Endothelial cell of umbilical vein (primary cell): Measurements from ENCODE around the gene SDSL. TPM values are rescaled to one million over a fixed set of nuclear protein-coding genes. Genes with fewer than 3 reads are reported as not detected.

Experiments
- BruUV-seq: library from RNA; stranded (reverse); fragments of 400-500 nt; replicated peaks from 2 replicates; lab custom pipeline; 2021; lab: Mats Ljungman, UMichigan
- CTCF ChIA-PET: fragments of 300-600, 350-600 bp; sonication (Branson Sonifier 250); formaldehyde crosslinking; loops from one replicate; lab custom pipeline; 2021; ENCODE audit warnings: antibody characterized with exemption, inconsistent platforms; lab: Charles Lee
- POLR2A ChIA-PET: fragments of 300-600, 350-600 bp; sonication (Branson Sonifier 250); formaldehyde crosslinking; loops from one replicate; lab custom pipeline; 2021; ENCODE audit warnings: antibody characterized with exemption, inconsistent platforms; lab: Charles Lee
- DNase-seq: peaks from one replicate; pipeline ENCODE4 v3.0.0-alpha.2; 2011; ENCODE audit warnings: low read depth, low spot score
- FAIRE-seq: peaks from 2 replicates; lab custom pipeline; 2011; peaks lifted over from hg19 to GRCh38; lab: Jason Lieb, UNC
- H2AFZ ChIP-seq: 2 replicates; pipeline ENCODE4 v1.6.0; 2012; ENCODE audit warnings: low read depth, low read length, control low read depth, inconsistent platforms
- H3K27ac ChIP-seq: 2 replicates; pipeline ENCODE4 v1.5.1; 2011; ENCODE audit warnings: low read depth, mild to moderate bottlenecking, control low read depth, low read length, moderate library complexity; ENCODE audit not compliant: insufficient read depth
- H3K27me3 ChIP-seq, 2 experiments: 2 replicates each; pipeline versions ENCODE4 v1.6.0 to v1.6.1; 2011; ENCODE audit warnings: low read length in 2 of 2, mixed read lengths in 1 of 2; ENCODE audit not compliant: control insufficient read depth in 2 of 2, insufficient read depth in 2 of 2
- H3K36me3 ChIP-seq, 2 experiments: 2 replicates in 1 of 2; 3 replicates in 1 of 2; pipeline ENCODE4 v1.5.1; 2011; ENCODE audit warnings: low read length in 2 of 2, mild to moderate bottlenecking in 1 of 2, moderate library complexity in 1 of 2; ENCODE audit not compliant: control insufficient read depth in 2 of 2, insufficient read depth in 2 of 2; ENCODE audit errors: extremely low read depth in 1 of 2
- H3K4me1 ChIP-seq: 3 replicates; pipeline ENCODE4 v1.5.1; 2011; ENCODE audit warnings: mild to moderate bottlenecking, low read length; ENCODE audit not compliant: control insufficient read depth, insufficient read depth; ENCODE audit errors: extremely low read depth
- H3K4me2 ChIP-seq: 2 replicates; pipeline ENCODE4 v1.6.1; 2011; ENCODE audit warnings: low read length, control low read depth, mixed read lengths; ENCODE audit not compliant: insufficient read depth
- H3K4me3 ChIP-seq, 3 experiments: fragments of 200-600 bp in 1 of 3; sonication (generic), shearing (Covaris generic) in 1 of 3; replicated peaks in 1 of 3; 2 replicates each; pipeline ENCODE4 v1.5.1; 2011 to 2016; ENCODE audit warnings: control low read depth in 3 of 3, low read length in 3 of 3, mild to moderate bottlenecking in 2 of 3, inconsistent platforms in 1 of 3, low read depth in 1 of 3, moderate library complexity in 1 of 3; ENCODE audit not compliant: insufficient read depth in 1 of 3
- H3K79me2 ChIP-seq: 2 replicates; pipeline ENCODE4 v1.6.0; 2012; ENCODE audit warnings: low read length, inconsistent platforms; ENCODE audit not compliant: control insufficient read depth, insufficient read depth
- H3K9ac ChIP-seq: replicated peaks from 2 replicates; pipeline ENCODE3; 2011; ENCODE audit warnings: low read length, control low read depth; ENCODE audit not compliant: insufficient read depth; ENCODE audit errors: extremely low read depth
- H3K9me1 ChIP-seq: replicated peaks from 3 replicates; pipeline ENCODE4 v1.6.0; 2011; ENCODE audit warnings: mild to moderate bottlenecking, low read length; ENCODE audit not compliant: control insufficient read depth, insufficient read depth; ENCODE audit errors: extremely low read depth
- H3K9me3 ChIP-seq: replicated peaks from 2 replicates; pipeline ENCODE4 v1.5.1; 2012; ENCODE audit warnings: low read length, inconsistent platforms; ENCODE audit not compliant: control insufficient read depth, insufficient read depth
- H4K20me1 ChIP-seq: replicated peaks from 2 replicates; pipeline ENCODE3; 2011; ENCODE audit warnings: mild to moderate bottlenecking, low read length; ENCODE audit not compliant: control insufficient read depth, insufficient read depth; ENCODE audit errors: extremely low read depth
- CTCF ChIP-seq, 2 donors: IDR thresholded peaks; 1 replicate in 1 of 2; 2 replicates in 1 of 2; pipeline ENCODE4 v1.5.1; 2011; ENCODE audit warnings: low read length in 2 of 2, mild to moderate bottlenecking in 2 of 2, moderate library complexity in 2 of 2, control low read depth in 1 of 2, inconsistent platforms in 1 of 2, low read depth in 1 of 2; ENCODE audit not compliant: insufficient read depth in 1 of 2; ENCODE audit errors: extremely low read depth in 1 of 2
- EZH2 ChIP-seq: IDR thresholded peaks from 2 replicates; pipeline ENCODE4 v1.6.1; 2012; ENCODE audit warnings: borderline replicate concordance, low read depth, mild to moderate bottlenecking, moderate library complexity, low read length, inconsistent platforms; ENCODE audit not compliant: severe bottlenecking
- FOS ChIP-seq: IDR thresholded peaks from 2 replicates; pipeline ENCODE4 v1.6.1; 2011; ENCODE audit warnings: mild to moderate bottlenecking, low read length, moderate library complexity, borderline replicate concordance; ENCODE audit not compliant: insufficient read depth
- GATA2 ChIP-seq: IDR thresholded peaks from 2 replicates; pipeline ENCODE4 v1.7.0; 2011; ENCODE audit warnings: low read depth, mild to moderate bottlenecking, moderate library complexity, mixed read lengths, low read length; ENCODE audit not compliant: insufficient read length, insufficient read depth
- JUN ChIP-seq: IDR thresholded peaks from 2 replicates; pipeline ENCODE4 v1.6.1; 2011; ENCODE audit warnings: borderline replicate concordance, low read depth; ENCODE audit not compliant: insufficient read length, insufficient read depth
- MAX ChIP-seq: IDR thresholded peaks from 2 replicates; pipeline ENCODE4 v1.6.1; 2011; ENCODE audit not compliant: insufficient read depth, insufficient read length
- MYC ChIP-seq: IDR thresholded peaks from one replicate; pipeline ENCODE4 v1.6.1; 2011; ENCODE audit warnings: mild to moderate bottlenecking, low read depth, low read length
- POLR2A ChIP-seq: IDR thresholded peaks from 2 replicates; pipeline ENCODE4 v1.6.1; 2012; ENCODE audit warnings: low read depth, mild to moderate bottlenecking, control low read depth, low read length
- POLR2AphosphoS5 ChIP-seq: IDR thresholded peaks from 2 replicates; pipeline ENCODE4 v1.6.1; 2012; ENCODE audit warnings: low read depth, mild to moderate bottlenecking, control low read depth, low read length, moderate library complexity; ENCODE audit not compliant: insufficient read depth
- dilution Hi-C: fragments of 300-500 bp; cut with MboI; formaldehyde crosslinking; loops from one replicate; pipeline ENCODE4 v1.15.0; 2019; ENCODE audit warnings: low sequenced_read_pairs; ENCODE audit not compliant: extremely low pct_ligation_motif_present
- intact Hi-C: fragments of 100-400 bp; cut with micrococcal nuclease; formaldehyde crosslinking; loops from one replicate; pipeline ENCODE4 v1.10.0; 2022
- polyA plus RNA-seq, 4 experiments: library from polyadenylated mRNA; depleted of rRNA in 3 of 4; stranded (reverse) in 3 of 4; unstranded in 1 of 4; fragments of >200 nt; gene quantifications; 2 replicates each; pipeline versions ENCODE4 v1.2.1 to v1.2.3, GENCODE V29; 2011 to 2012; ENCODE audit warnings: missing spikeins in 1 of 4
- total RNA-seq: library from RNA; stranded (reverse); gene quantifications from 2 replicates; pipeline ENCODE4 v1.2.3, GENCODE V29; 2021

The SDSL gene
- total and polyA plus RNA-seq, 2 donors (not counting 3 experiments of a cell fraction or from before 2014, with no cell fraction given), result 5.7 to 16.9 TPM

GRCh38 chr12:113373440-113373839 lies 48.7 kb upstream of the SDSL start:
- no peaks in the 10 kb centered on the region for H3K4me1 ChIP-seq
- no peaks in the 10 kb centered on the region for H3K9me3 ChIP-seq
- DNase-seq (no peak), FAIRE-seq (no peak)
- H3K27me3 ChIP-seq, result no peaks in the 10 kb centered on the region
- H3K4me2 ChIP-seq, result no peak overlapping the region
- H3K9me1 ChIP-seq, result no peaks in the 10 kb centered on the region
- H4K20me1 ChIP-seq, result no peaks in the 10 kb centered on the region
- no peak overlapping the region for H2AFZ ChIP-seq
- H3K9ac ChIP-seq, result no peak overlapping the region
- ChIA-PET POLR2A (no interaction called here), CTCF (no interaction called here)
- intact Hi-C loops, result no loop called here
- H3K4me3 ChIP-seq, result no peak overlapping the region
- H3K36me3 ChIP-seq, result peaks cover 0 to 19% of the 10 kb centered on the region in 2 experiments
- no peaks in the 10 kb centered on the region for H3K79me2 ChIP-seq
- dilution Hi-C loops, result no loop called here
- no TSS peak for BruUV-seq
- TF ChIP-seq MAX, result no peak
- TF ChIP-seq JUN, result no peak
- no peak for TF ChIP-seq GATA2
- TF ChIP-seq MYC, result no peak
- no peak for TF ChIP-seq CTCF (IDR thresholded peaks at IDR 0.05; ENCODE audit: extremely low read depth in 1 of 2, insufficient read depth in 1 of 2, low read depth in 1 of 2, low read length in 2 of 2)
- TF ChIP-seq FOS, result no peak
- TF ChIP-seq POLR2AphosphoS5, result no peak
- no peak for TF ChIP-seq POLR2A
- no peak for TF ChIP-seq EZH2
- no peak overlapping the region for H3K27ac ChIP-seq
